Stomach (tissue), 9 donors: ENCODE results near the gene ZDHHC11. TPM values are rescaled to one million over a fixed set of nuclear protein-coding genes. Genes with fewer than 3 reads are reported as not detected.
"Not testable (repeated sequence)": the region's sequence is repeated elsewhere in the genome, so short reads cannot be mapped to it uniquely, and the experiment has no call there.

Experiments
- DNase-seq, 2 donors: peaks; one replicate each; pipeline versions ENCODE4 v3.0.0 to v3.0.0-alpha.2; 2013 to 2019
- H3K27ac ChIP-seq, 5 donors: fragments of 200-600 bp in 4 of 5; sonication (generic) in 4 of 5; one replicate each; pipeline ENCODE4 v1.5.1; 2013 to 2019; ENCODE audit warnings: mild to moderate bottlenecking in 1 of 5, moderate library complexity in 1 of 5
- H3K27me3 ChIP-seq, 3 donors: fragments of 200-600 bp; sonication (generic); one replicate each; pipeline ENCODE4 v1.5.1; 2017 to 2019; ENCODE audit warnings: mixed run types in 1 of 3
- H3K36me3 ChIP-seq, 4 donors: fragments of 200-600 bp; sonication (generic); 1 replicate in 3 of 4; 2 replicates in 1 of 4; pipeline ENCODE4 v1.5.1; 2016 to 2019
- H3K4me1 ChIP-seq, 4 donors: fragments of 200-600 bp; sonication (generic); one replicate each; pipeline ENCODE4 v1.5.1; 2016 to 2019
- H3K4me3 ChIP-seq, 4 donors: fragments of 200-600 bp; sonication (generic) in 3 of 4; one replicate each; pipeline ENCODE4 v1.5.1; 2016 to 2019; ENCODE audit warnings: mild to moderate bottlenecking in 1 of 4
- H3K9me3 ChIP-seq, 4 donors: fragments of 200-600 bp; sonication (generic); one replicate each; pipeline ENCODE4 v1.5.1; 2016 to 2019
- EP300 ChIP-seq: sonication (generic); formaldehyde crosslinking; IDR thresholded peaks from one replicate; pipeline ENCODE4 v1.6.1; 2017; ENCODE audit warnings: antibody characterized with exemption
- POLR2A ChIP-seq, 4 donors: fragments of 450-650 bp; IDR thresholded peaks; one replicate each; pipeline ENCODE4 v1.6.1; 2016; ENCODE audit warnings: antibody characterized with exemption in 4 of 4, control low read depth in 2 of 4, mild to moderate bottlenecking in 1 of 4, moderate library complexity in 1 of 4
- POLR2AphosphoS5 ChIP-seq, 3 donors: sonication (generic); formaldehyde crosslinking; IDR thresholded peaks; one replicate each; pipeline ENCODE4 v1.6.1; 2016; ENCODE audit warnings: antibody characterized with exemption in 3 of 3
- WGBS, 5 donors: extraction: QIAGEN DNeasy Blood & Tissue Kit in 3 of 5; methylation state at CpG; one replicate each; pipeline versions ENCODE4 v1.1.5 to v1.1.7; 2013 to 2018; 5-methylcytosine and 5-hydroxymethylcytosine counted together
- intact Hi-C: fragments of 100-400 bp; cut with DNase I; formaldehyde crosslinking; loops from one replicate; pipeline ENCODE4 v1.15.1; 2023; ENCODE audit warnings: low total_unique reads
- polyA plus RNA-seq, 3 donors: library from polyadenylated mRNA; stranded (reverse); fragments of 200-250 nt; gene quantifications; one replicate each; pipeline ENCODE4 v1.2.3, GENCODE V29; 2013
- total RNA-seq, 5 donors: library from RNA; depleted of rRNA; stranded (reverse); fragments of >200 nt; gene quantifications; one replicate each; pipeline versions ENCODE4 v1.1.0 to v1.2.3, GENCODE V29; 2014 to 2016
- TF ChIP-seq, protein P1 (sequence below), 7 experiments: fragments of 450-650 bp in 4 of 7; fragments of 200-600 bp in 3 of 7; sonication (generic) in 3 of 7; IDR thresholded peaks; one replicate each; pipeline ENCODE4 v1.5.1; 2016 to 2019; ENCODE audit warnings: antibody characterized with exemption in 7 of 7, control low read depth in 2 of 7, mild to moderate bottlenecking in 1 of 7
- donor health status: healthy with polysubstance abuse.
- donor health status: Bipolar disorder and iron deficiency.
- donor health status: healthy.

The ZDHHC11 gene
- total and polyA plus RNA-seq, 8 donors, result 1.6 to 35.2 (median 8.3) TPM

DNA sequence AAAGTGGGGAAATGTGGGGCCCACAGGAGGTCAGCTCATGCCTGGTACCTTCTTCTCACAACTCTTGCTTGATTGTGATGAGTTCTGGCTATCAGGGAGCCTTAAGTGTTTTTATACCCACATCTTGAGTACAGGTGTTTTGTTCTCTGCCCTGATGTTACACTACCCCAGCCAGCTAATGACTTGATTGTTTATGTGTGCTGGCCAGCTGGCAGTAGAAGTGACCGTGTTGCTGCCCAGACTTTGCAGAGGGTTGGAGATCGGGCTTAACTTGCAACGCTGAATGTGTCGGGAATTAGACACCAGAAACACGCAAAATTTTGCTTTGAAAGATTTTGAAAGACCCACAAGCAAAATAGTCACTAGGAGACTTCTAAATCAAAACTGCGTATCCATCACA, 49.3 kb downstream of the ZDHHC11 start:
- Histone ChIP-seq H3K4me1 (peaks cover 0 to 20% (median 8%) of the 10 kb centered on the region in 4 donors), H3K27ac (peak overlapping the region in 4 of 5 donors; percentile 44 to 67 (median 56)), H3K9me3 (peaks cover 0 to 12% (median 9%) of the 10 kb centered on the region in 4 donors), H3K36me3 (no peaks in the 10 kb centered on the region), H3K4me3 (no peak overlapping the region), H3K27me3 (no peaks in the 10 kb centered on the region)
- intact Hi-C loops, result no loop called here
- 39 to 67% (median 51%) methylated on average over 6 of the region's 6 CpGs; no CpG with 5 or more reads in 1 of the 5 donors for WGBS, 5 donors
- TF ChIP-seq, protein P1, sequence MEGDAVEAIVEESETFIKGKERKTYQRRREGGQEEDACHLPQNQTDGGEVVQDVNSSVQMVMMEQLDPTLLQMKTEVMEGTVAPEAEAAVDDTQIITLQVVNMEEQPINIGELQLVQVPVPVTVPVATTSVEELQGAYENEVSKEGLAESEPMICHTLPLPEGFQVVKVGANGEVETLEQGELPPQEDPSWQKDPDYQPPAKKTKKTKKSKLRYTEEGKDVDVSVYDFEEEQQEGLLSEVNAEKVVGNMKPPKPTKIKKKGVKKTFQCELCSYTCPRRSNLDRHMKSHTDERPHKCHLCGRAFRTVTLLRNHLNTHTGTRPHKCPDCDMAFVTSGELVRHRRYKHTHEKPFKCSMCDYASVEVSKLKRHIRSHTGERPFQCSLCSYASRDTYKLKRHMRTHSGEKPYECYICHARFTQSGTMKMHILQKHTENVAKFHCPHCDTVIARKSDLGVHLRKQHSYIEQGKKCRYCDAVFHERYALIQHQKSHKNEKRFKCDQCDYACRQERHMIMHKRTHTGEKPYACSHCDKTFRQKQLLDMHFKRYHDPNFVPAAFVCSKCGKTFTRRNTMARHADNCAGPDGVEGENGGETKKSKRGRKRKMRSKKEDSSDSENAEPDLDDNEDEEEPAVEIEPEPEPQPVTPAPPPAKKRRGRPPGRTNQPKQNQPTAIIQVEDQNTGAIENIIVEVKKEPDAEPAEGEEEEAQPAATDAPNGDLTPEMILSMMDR (IDR thresholded peaks at IDR 0.05), result no peak
- TF ChIP-seq POLR2AphosphoS5 (IDR thresholded peaks at IDR 0.05) (no peak), EP300 (no peak), POLR2A (IDR thresholded peaks at IDR 0.05) (no peak)
- DNase-seq, result no peak

- H3K27ac ChIP-seq, result peak overlapping the region in 4 of 5 donors; percentile 44 to 67 (median 56)
- not testable (repeated sequence) for H3K36me3 ChIP-seq
These were observed 49.7 kb downstream of the ZDHHC11 start for GRCh38 chr5:801055-801454.

DNA sequence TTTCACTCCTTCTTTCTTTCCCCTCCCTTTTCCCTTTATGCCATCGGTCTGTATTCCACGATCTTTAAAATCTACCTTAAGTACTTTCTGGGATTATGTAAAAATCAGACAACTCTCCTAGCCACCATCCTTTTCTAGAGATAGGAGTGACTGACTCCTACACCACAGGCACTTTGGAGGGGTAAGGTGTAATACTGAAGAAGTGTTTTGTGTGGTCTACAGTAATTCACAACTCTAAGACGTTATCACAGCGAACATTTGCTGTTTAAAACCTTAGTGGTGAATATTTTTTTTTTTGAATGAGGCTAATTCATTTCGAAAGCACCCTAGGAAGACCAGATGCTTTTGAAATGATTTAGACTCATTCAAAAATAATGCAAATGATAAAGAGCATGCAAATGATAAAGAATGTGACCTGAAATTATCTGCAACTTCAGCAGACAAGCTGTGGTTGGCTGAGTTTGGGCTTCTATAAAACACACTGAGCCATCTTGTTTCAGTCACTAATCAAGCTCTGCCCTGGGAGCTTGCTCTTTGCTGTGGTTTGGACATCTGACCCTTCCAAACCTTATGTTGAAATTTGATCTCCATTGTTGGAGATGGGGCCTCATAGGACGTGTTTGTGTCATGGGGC, 52.2 kb downstream of the ZDHHC11 start:
- DNase-seq, H3K9me3 ChIP-seq, intact Hi-C loops, H3K36me3 ChIP-seq, H3K4me3 ChIP-seq, H3K27me3 ChIP-seq, H3K27ac ChIP-seq: not testable (repeated sequence)
- WGBS, 5 donors, result 61 to 82% (median 71%) methylated on average over 3 to 6 of the region's 6 CpGs
- H3K4me1 ChIP-seq, result peaks cover 0 to 20% (median 8%) of the 10 kb centered on the region in 4 donors

More at GRCh38 chr5:801055-801454, 49.7 kb downstream of the ZDHHC11 start:
- H3K4me1 ChIP-seq, result peaks cover 0 to 20% (median 8%) of the 10 kb centered on the region in 4 donors
- 38 to 51% (median 40%) methylated on average over 4 of the region's 4 CpGs; no CpG with 5 or more reads in 1 of the 5 donors for WGBS, 5 donors
- intact Hi-C loops, H3K4me3 ChIP-seq, H3K27me3 ChIP-seq, DNase-seq: not testable (repeated sequence)
- peaks cover 0 to 12% (median 9%) of the 10 kb centered on the region in 4 donors for H3K9me3 ChIP-seq

- H3K4me3 ChIP-seq, H3K36me3 ChIP-seq, H3K27ac ChIP-seq, DNase-seq, intact Hi-C loops, H3K27me3 ChIP-seq, H3K9me3 ChIP-seq: not testable (repeated sequence)
- 71 to 96% (median 90%) methylated on average over 2 to 4 of the region's 4 CpGs for WGBS, 5 donors
- H3K4me1 ChIP-seq, result peaks cover 0 to 20% (median 8%) of the 10 kb centered on the region in 4 donors
These were observed 52.8 kb downstream of the ZDHHC11 start for GRCh38 chr5:797986-798385.

- intact Hi-C loops, H3K4me1 ChIP-seq: not testable (repeated sequence)
- 0 to 92% (median 67%) methylated on average over 1 of the region's 1 CpG for WGBS, 5 donors
These were observed 54.9 kb downstream of the ZDHHC11 start for GRCh38 chr5:795873-796272.

GRCh38 chr5:794948-795347, 55.8 kb downstream of the ZDHHC11 start:
- H3K27ac ChIP-seq, DNase-seq, H3K4me3 ChIP-seq, H3K4me1 ChIP-seq, intact Hi-C loops, H3K36me3 ChIP-seq, H3K27me3 ChIP-seq: not testable (repeated sequence)
- peaks cover 0 to 22% (median 9%) of the 10 kb centered on the region in 4 donors for H3K9me3 ChIP-seq
- WGBS, 5 donors, result 81 to 94% (median 92%) methylated on average over 1 of the region's 1 CpG

More at GRCh38 chr5:795873-796272, 54.9 kb downstream of the ZDHHC11 start:
- H3K36me3 ChIP-seq, H3K27me3 ChIP-seq, DNase-seq, H3K4me3 ChIP-seq, H3K27ac ChIP-seq: not testable (repeated sequence)
- peaks cover 0 to 16% (median 7%) of the 10 kb centered on the region in 4 donors for H3K9me3 ChIP-seq

GRCh38 chr5:788703-789102, 62.1 kb downstream of the ZDHHC11 start:
- intact Hi-C loops, H3K4me3 ChIP-seq, H3K36me3 ChIP-seq, H3K27ac ChIP-seq, DNase-seq: not testable (repeated sequence)
- Histone ChIP-seq H3K9me3 (peaks cover 0 to 22% (median 10%) of the 10 kb centered on the region in 4 donors), H3K4me1 (peaks cover 6 to 17% (median 17%) of the 10 kb centered on the region in 4 donors), H3K27me3 (peaks cover 0 to 19% (median 9%) of the 10 kb centered on the region in 3 donors)
- WGBS, 5 donors, result 87 to 96% (median 92%) methylated on average over 3 to 10 of the region's 10 CpGs

GRCh38 chr5:787857-788233, 62.9 kb downstream of the ZDHHC11 start:
- intact Hi-C loops, H3K4me3 ChIP-seq, H3K36me3 ChIP-seq, H3K27ac ChIP-seq: not testable (repeated sequence)
- DNase-seq, result peak in 1 of 2 donors; percentile 2
- Histone ChIP-seq H3K27me3 (peaks cover 0 to 24% (median 9%) of the 10 kb centered on the region in 3 donors), H3K9me3 (peaks cover 0 to 22% (median 8%) of the 10 kb centered on the region in 4 donors), H3K4me1 (peaks cover 12 to 25% (median 24%) of the 10 kb centered on the region in 4 donors)
- WGBS, 5 donors, result 82 to 90% (median 88%) methylated on average over 4 to 6 of the region's 6 CpGs

DNA sequence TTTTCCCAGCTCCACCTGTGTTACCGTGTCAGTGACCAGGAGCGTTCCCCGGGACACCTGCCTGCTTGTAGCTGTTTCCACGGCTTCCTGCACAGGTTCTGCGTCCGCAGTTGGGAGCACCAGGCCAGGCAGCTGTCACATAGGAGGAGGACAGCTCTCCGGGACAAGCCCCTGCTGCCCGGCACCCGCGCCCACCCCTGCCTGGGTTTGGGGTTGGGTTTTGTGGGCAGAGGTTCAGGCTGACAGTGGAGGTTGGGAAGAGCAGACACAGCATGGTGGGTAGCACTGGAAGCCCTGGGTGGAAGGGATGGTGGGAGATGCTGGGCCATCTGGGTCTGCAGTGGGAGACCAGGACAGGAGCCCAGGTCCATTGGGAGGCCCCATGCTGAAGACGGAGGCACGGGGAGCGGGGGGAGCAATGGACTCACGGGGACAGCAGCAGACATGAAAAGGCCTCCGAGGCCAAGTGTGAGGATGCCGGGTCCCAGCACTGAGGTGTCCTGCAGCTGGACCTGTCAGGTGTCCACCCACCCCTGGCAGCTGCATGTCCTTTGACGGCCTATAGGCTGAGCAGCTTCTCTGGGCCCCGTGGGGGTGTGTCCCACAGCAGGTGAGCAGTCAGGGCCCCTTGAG, 63.4 kb downstream of the ZDHHC11 start:
- Histone ChIP-seq H3K4me1 (peaks cover 12 to 26% (median 24%) of the 10 kb centered on the region in 4 donors), H3K9me3 (peaks cover 0 to 22% (median 8%) of the 10 kb centered on the region in 4 donors), H3K27me3 (peaks cover 0 to 24% (median 9%) of the 10 kb centered on the region in 3 donors)
- DNase-seq, H3K36me3 ChIP-seq, H3K27ac ChIP-seq, intact Hi-C loops, H3K4me3 ChIP-seq: not testable (repeated sequence)
- 87 to 97% (median 95%) methylated on average over 6 to 14 of the region's 18 CpGs for WGBS, 5 donors

GRCh38 chr5:785181-785705, 65.5 kb downstream of the ZDHHC11 start:
- Histone ChIP-seq H3K9me3 (peaks cover 0 to 12% (median 4%) of the 10 kb centered on the region in 4 donors), H3K27ac (peak overlapping the region in 4 of 5 donors; percentile 64 to 85 (median 72)), H3K27me3 (peaks cover 0 to 24% (median 9%) of the 10 kb centered on the region in 3 donors), H3K4me3 (peak overlapping the region; percentile 57 to 97 (median 84)), H3K4me1 (peaks cover 12 to 26% (median 24%) of the 10 kb centered on the region in 4 donors)
- H3K36me3 ChIP-seq, intact Hi-C loops: not testable (repeated sequence)
- 2 to 8% (median 7%) methylated on average over 5 to 32 of the region's 43 CpGs for WGBS, 5 donors
- peak in 1 of 2 donors; percentile 53 for DNase-seq
